GM18498 (cell line): ENCODE measurements around the gene PALD1.

ENCODE experiments used
- ATAC-seq: cut with Tn5 transposase; IDR thresholded peaks from one replicate; pipeline ENCODE4 v1.9.1; 2021; ENCODE audit warnings: mild to moderate bottlenecking, moderate library complexity; ENCODE audit not compliant: unreplicated experiment

The PALD1 gene

DNA sequence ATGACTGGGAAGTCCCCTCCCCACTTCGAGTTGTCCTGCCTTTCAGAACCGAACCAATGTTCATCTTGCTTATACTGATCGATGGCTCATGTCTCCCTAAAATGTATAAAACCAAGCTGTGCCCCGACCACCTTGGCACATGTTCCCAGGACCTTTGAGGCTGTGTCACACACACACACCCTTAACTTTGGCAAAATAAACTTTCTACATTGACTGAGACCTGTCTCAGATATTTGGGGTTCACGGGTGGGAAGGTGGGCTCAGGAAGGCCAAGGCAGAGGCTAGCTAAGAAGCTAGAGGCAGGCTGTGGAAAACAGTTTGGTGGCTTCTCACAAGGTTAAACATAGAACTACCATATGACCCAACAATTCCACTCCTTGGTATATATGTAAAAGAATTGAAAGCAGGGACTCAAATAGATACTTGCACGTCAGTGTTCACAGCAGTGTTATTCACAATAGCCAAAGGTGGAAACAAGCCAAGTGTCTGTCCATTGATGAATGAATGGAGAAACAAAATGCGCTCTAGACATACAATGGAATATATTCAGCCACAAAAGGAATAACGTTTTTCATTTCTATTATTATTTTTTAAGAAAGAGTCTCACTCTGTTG is 108.6 kb downstream of the PALD1 start:
- peak; percentile 57 for ATAC-seq

- ATAC-seq, result no peak
These were observed 109.7 kb downstream of the PALD1 start for GRCh38 chr10:70588255-70588654.

DNA sequence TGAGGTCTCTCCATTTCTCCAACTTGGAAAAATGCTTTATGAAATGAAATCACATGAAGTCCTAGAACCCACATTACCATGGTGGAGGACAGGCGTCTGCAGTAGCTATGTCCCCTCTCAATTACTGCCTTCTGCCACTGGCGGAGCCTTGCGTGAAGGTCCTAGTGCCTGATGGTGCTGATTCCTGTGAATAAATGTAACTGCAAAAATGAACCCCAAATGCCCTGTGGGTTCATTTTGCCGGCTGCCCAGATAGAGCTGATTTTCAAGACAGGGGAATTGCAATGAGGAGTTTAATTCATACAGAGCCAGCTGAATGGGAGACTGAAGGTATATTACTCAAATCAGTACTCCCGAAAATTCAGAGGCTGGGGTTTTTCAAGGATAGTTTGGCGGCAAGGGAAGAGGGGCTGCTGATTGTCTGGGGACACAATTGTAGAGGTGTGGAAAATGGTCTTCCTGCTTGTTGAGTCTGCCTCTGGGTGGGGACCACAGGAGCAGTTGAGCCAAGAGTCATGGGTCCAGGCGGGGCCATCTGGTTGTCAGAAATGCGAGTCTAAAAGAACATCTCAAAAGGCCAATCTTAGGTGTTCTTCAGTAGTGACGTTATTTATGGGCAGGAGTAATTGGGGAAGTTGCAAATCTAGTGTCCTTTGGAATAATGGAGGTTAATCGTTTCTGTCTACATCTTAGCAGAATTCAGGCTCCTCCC is 110.4 kb downstream of the PALD1 start:
- ATAC-seq, result no peak

- ATAC-seq, result no peak
These were observed 111.4 kb downstream of the PALD1 start for GRCh38 chr10:70589762-70590654.

DNA sequence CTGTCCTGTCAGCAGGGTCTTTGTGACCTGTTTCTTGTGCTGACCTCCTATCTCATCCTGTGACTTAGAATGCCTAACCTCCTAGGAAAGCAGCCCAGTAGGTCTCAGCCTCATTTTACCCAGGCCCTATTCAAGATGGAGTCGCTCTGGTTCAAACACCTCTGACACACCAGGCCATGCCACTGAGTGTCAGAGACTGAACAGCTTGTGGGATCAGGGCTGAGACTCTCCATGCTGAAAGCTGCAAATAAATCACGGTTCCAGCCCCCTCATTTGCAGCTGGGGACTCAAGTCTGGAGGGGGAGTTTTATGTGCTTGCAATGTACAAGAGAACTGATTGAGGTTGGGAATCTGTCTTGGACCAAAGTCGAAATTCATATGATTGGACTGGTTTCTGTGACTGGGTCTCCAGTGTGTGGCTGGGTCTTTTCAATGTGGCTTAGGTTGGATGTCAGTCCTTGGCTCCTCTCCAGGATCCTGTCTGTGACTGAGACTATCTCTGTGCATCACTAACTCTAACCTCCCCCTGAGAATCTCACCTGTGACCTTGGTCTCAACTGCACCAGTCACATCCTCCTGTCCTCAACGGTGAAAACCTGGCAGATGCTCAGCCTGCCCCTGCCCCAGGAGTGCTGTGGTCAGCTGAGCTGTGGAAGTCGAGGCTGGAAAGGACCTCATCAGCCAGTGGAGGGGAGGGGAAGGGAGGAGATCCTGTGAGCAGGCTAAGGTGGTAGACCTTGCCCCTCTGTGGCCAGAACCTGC is 112.3 kb downstream of the PALD1 start:
- no peak for ATAC-seq

- ATAC-seq, result no peak
These were observed 113.7 kb downstream of the PALD1 start for GRCh38 chr10:70592186-70592735.

DNA sequence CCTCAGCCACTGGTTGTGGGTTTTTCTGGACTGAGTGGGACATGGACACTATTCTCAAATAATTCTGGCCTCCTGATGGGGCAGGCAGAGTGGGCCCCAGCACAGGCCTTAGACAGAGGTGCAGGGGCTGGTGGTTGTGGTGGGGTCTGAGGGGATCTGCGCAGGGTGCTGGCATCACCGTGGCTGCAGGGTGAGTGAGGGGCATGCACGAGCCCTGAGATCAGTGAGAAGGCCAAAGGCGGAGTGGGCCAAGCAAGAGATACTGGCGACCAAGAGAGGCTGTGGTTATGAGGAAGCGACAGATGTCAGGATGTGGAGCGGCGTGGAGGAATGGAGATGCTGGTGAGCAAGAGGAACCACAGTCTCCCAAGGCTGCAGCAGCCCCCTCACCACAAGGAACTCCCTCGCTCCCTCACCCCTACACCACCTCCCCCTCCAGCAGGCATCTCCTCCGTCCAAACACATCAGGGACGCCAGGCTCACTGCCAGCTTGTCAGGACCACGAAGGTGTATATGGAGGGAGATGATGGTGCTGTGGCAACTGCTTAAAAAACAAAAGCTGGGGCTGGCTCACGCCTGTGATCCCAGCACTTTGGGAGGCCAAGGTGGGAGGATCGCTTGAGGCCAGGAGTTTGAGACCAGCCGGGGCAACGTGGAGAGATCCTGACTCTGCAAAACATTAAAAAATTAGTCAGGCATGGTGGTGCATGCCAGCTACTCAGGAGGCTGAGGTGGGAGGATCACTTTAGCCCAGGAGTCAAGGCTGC is 114.4 kb downstream of the PALD1 start:
- no peak for ATAC-seq

GRCh38 chr10:70593513-70593890 is 114.9 kb downstream of the PALD1 start:
- no peak for ATAC-seq

DNA sequence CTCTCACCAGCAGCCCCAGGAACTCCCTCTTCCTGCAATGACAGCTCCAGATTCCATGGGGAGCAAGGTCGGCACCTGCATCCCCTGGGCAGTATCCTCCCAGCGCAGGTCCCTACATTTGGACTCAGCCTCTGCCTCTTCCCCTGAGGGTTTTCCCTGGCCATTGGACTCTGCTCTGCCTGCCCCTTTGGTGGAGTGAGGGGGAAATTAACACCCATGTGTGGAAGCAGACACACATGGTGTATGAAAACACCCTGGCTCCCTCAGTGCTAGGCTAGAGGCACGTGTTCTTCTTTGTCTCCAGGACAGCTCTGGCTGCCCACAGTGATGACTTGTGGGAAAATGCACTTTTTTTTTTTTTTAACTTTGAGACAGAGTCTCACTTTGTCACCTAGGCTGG is 115.6 kb downstream of the PALD1 start:
- ATAC-seq, result no peak

DNA sequence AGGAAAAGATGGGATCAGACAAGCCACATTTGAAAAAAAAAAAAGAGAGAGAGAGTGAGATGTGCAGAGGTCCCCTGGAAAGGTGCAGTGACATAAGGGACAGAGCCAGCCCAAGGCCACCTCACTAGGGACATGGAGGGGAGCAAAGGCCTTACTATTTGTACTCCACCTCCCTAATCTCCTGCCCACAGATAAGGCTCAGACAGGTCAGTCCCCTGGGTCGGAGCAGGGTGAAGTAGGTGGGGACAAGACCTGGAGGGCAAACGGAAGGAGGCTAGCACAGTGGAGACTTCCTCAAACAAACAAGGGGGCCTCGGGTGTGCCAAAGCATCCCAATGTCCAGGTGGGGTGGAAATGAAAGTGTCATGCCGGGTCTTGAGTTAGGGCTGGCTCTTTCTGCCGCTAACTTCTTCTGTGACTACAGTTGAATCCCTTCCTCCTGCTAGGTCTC is 117.0 kb downstream of the PALD1 start:
- ATAC-seq, result no peak

- no peak for ATAC-seq
These were observed 117.7 kb downstream of the PALD1 start for GRCh38 chr10:70596110-70596798.

DNA sequence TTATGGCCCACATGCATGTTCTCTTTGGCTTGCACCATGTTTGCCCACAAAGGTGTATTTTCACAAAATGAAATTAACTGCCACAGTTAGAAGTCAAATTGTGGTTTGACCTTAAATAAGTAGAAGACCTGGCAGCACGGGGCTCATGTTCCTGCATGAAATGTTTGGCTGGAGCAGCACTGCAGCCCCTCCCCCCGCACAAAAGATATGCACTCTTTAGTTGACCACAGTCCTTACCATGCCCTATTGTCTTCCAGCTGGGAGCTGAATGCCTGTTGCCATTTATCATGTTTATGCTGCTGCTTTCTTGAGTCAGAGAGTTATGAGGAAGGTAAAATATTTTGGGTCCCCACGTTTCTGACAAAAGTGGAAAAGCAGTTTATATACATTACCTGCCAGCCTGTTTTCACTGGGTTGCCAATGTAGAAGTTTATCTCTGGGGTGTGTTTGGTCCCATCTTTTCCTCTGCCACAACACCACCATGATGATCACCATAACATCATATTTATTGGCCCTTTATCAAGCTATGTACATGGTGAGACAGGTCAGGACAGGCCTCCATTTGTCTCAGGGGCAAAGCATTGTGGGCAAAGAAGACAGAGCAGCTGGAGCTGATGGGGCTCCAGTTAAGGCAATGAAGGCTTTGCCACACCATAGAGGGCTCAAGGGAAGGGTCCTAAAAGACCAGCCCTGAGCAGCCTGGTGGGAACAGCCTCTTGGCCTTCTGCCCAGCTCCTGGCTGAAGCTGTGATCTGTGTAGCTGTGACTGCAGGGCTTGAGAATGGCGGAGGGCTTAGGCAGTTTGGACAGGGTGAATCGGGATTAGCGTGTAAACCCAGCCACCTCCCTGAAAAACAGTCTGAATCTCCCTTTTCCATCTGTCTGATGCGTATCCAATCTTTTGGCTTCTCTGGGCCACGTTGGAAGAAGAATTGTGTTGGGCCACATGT is 118.6 kb downstream of the PALD1 start:
- no peak for ATAC-seq

GRCh38 chr10:70597856-70598815 is 119.6 kb downstream of the PALD1 start:
- no peak for ATAC-seq

DNA sequence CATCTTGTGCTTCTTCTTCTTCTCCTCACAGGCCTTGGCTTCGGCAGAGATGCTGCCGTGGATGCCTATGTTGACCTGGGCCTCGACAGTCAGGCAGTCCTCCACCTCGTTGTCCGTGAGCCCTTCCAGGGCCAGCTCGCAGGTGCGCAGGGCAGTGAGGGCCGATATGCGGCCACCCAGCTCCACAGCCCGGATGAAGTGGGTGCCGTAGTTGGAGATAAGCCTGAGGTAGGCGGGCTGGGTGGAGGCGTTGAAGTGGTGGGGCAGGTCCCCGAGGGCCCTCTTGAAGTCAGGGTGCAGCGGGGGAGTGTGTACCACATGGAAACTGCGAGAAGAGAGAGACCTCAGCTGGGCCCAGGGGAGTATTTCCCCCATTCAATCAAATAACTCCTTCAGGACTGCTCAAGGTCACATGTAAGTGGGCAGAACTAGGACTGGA is 120.3 kb downstream of the PALD1 start:
- ATAC-seq, result no peak

GRCh38 chr10:70599319-70599718 is 120.8 kb downstream of the PALD1 start:
- no peak for ATAC-seq

DNA sequence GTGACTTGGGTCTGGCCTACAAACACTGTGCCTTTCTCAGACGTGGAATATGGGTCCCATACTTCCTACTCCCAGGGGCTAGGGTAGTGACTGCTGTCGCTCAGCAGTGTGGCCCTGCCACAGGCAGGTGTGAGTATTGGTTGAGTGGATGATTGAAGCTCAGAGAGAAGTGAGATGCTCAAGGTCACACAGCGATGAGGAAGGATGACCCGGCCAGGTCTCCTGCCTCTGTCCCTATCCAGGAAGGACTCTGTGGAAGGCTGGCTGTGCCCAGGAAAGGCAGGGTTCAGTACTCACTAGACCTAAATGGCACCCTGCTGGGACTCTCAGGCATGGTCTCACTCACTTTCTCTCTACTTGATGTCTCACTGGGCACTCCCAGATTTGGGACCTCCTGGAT is 121.2 kb downstream of the PALD1 start:
- ATAC-seq, result no peak
